SK-N-SH treated with all-trans-retinoic acid at 6 μM for 48 hours (cell line): ENCODE data around the gene KLC1.

ENCODE experiments used
- ATAC-seq: fragments of 200-7000 bp; cut with Tn5 transposase; 3 replicates; pipeline ENCODE4 v1.9.1; 2020; ENCODE audit warnings: mild to moderate bottlenecking, moderate library complexity
- ARNTL ChIP-seq: fragments of 450-650 bp; formaldehyde crosslinking; IDR thresholded peaks from 2 replicates; pipeline ENCODE4 v1.5.0; 2020; ENCODE audit warnings: low read depth, mild to moderate bottlenecking, moderate library complexity, borderline replicate concordance
- BACH2 ChIP-seq: fragments of 250-450 bp; sonication (Bioruptor Pico); IDR thresholded peaks from 2 replicates; pipeline ENCODE4 v1.9.0; 2021; ENCODE audit warnings: mild to moderate bottlenecking, borderline replicate concordance
- CREB5 ChIP-seq: fragments of 250-450 bp; sonication (Bioruptor Pico); IDR thresholded peaks from 2 replicates; pipeline ENCODE4 v1.5.1; 2020; ENCODE audit warnings: low read depth, mild to moderate bottlenecking, moderate library complexity
- CSDC2 ChIP-seq: fragments of 250-450 bp; sonication (Bioruptor Pico); IDR thresholded peaks from 2 replicates; pipeline ENCODE4 v1.5.0; 2020; ENCODE audit warnings: mild to moderate bottlenecking, moderate library complexity
- CSRNP3 ChIP-seq: fragments of 250-450 bp; sonication (Bioruptor Pico); IDR thresholded peaks from 2 replicates; pipeline ENCODE4 v1.5.1; 2021; ENCODE audit warnings: mild to moderate bottlenecking, moderate library complexity
- ESRRG ChIP-seq: fragments of 250-450 bp; sonication (Bioruptor Pico); IDR thresholded peaks from 2 replicates; pipeline ENCODE4 v1.6.1; 2021; ENCODE audit warnings: mild to moderate bottlenecking
- GLIS3 ChIP-seq: fragments of 250-450 bp; sonication (Bioruptor Pico); IDR thresholded peaks from 2 replicates; pipeline ENCODE4 v1.5.0; 2020; ENCODE audit warnings: mild to moderate bottlenecking, moderate library complexity
- ISL1 ChIP-seq: fragments of 250-450 bp; sonication (Bioruptor Pico); IDR thresholded peaks from 2 replicates; pipeline ENCODE4 v2.1.2; 2022; ENCODE audit warnings: mild to moderate bottlenecking, moderate library complexity
- PATZ1 ChIP-seq: fragments of 250-450 bp; sonication (Bioruptor Pico); IDR thresholded peaks from 2 replicates; pipeline ENCODE4 v1.8.0; 2020; ENCODE audit warnings: mild to moderate bottlenecking, moderate library complexity, borderline replicate concordance
- POU6F1 ChIP-seq: fragments of 250-450 bp; sonication (Bioruptor Pico); IDR thresholded peaks from 2 replicates; pipeline ENCODE4 v1.8.0; 2021; ENCODE audit warnings: low read depth, mild to moderate bottlenecking, moderate library complexity, borderline replicate concordance
- PPARA ChIP-seq: fragments of 250-450 bp; sonication (Bioruptor Pico); IDR thresholded peaks from 2 replicates; pipeline ENCODE4 v1.5.0; 2020; ENCODE audit warnings: mild to moderate bottlenecking, borderline replicate concordance
- RARB ChIP-seq: fragments of 250-450 bp; sonication (Bioruptor Pico); IDR thresholded peaks from 2 replicates; pipeline ENCODE4 v1.8.0; 2021; ENCODE audit warnings: mild to moderate bottlenecking, moderate library complexity
- SNAI2 ChIP-seq: fragments of 250-450 bp; sonication (Bioruptor Pico); IDR thresholded peaks from 2 replicates; pipeline ENCODE4 v1.5.0; 2020; ENCODE audit warnings: mild to moderate bottlenecking, moderate library complexity
- TCF4 ChIP-seq: fragments of 250-450 bp; sonication (Bioruptor Pico); IDR thresholded peaks from 2 replicates; pipeline ENCODE4 v1.8.0; 2021; ENCODE audit warnings: mild to moderate bottlenecking, moderate library complexity, borderline replicate concordance
- TOX ChIP-seq: fragments of 250-450 bp; sonication (Bioruptor Pico); IDR thresholded peaks from 2 replicates; pipeline ENCODE4 v1.8.0; 2021; ENCODE audit warnings: mild to moderate bottlenecking, moderate library complexity, borderline replicate concordance
- TSHZ2 ChIP-seq: fragments of 250-450 bp; sonication (Bioruptor Pico); IDR thresholded peaks from 2 replicates; pipeline ENCODE4 v1.5.0; 2020; ENCODE audit warnings: mild to moderate bottlenecking, moderate library complexity
- ZC3H10 ChIP-seq: fragments of 250-450 bp; sonication (Bioruptor Pico); IDR thresholded peaks from 2 replicates; pipeline ENCODE4 v1.5.1; 2021; ENCODE audit warnings: mild to moderate bottlenecking, moderate library complexity
- ZFP3 ChIP-seq: fragments of 250-450 bp; sonication (Bioruptor Pico); IDR thresholded peaks from 2 replicates; pipeline ENCODE4 v1.5.0; 2020; ENCODE audit warnings: mild to moderate bottlenecking, moderate library complexity
- ZFP30 ChIP-seq: fragments of 450-650 bp; formaldehyde crosslinking; IDR thresholded peaks from 2 replicates; pipeline ENCODE4 v1.5.0; 2022; ENCODE audit warnings: mild to moderate bottlenecking, moderate library complexity
- ZNF8 ChIP-seq: fragments of 450-650 bp; formaldehyde crosslinking; IDR thresholded peaks from 2 replicates; pipeline ENCODE4 v1.5.0; 2020; ENCODE audit warnings: mild to moderate bottlenecking, moderate library complexity

KLC1 gene

GRCh38 chr14:103727313-103727980 is 98.4 kb downstream of the KLC1 start (continued):
- no peak for TF ChIP-seq TSHZ2 (CRISPR knock-in tag)
- no peak for TF ChIP-seq ZNF8 (CRISPR knock-in tag)
- TF ChIP-seq TOX (CRISPR knock-in tag), result no peak
- TF ChIP-seq CSRNP3 (CRISPR knock-in tag), result no peak
- no peak for TF ChIP-seq BACH2 (CRISPR knock-in tag)
- TF ChIP-seq ZFP3 (CRISPR knock-in tag), result no peak
- TF ChIP-seq TCF4 (CRISPR knock-in tag), result no peak
- TF ChIP-seq, all 23 proteins: peak for 0

- no peak for ATAC-seq
- no peak for TF ChIP-seq ZC3H10 (CRISPR knock-in tag)
These were observed 99.1 kb downstream of the KLC1 start for GRCh38 chr14:103728141-103728540.

GRCh38 chr14:103728721-103729120 is 99.7 kb downstream of the KLC1 start:
- TF ChIP-seq GLIS3 (CRISPR knock-in tag) (no peak), ARNTL (CRISPR knock-in tag) (no peak), RARB (CRISPR knock-in tag) (no peak), CREB5 (CRISPR knock-in tag) (no peak), CSDC2 (CRISPR knock-in tag) (no peak), ZFP3 (CRISPR knock-in tag) (no peak)
- no peak for ATAC-seq

- TF ChIP-seq TOX (CRISPR knock-in tag) (no peak), CSDC2 (CRISPR knock-in tag) (no peak), CREB5 (CRISPR knock-in tag) (no peak), PATZ1 (CRISPR knock-in tag) (no peak), CSRNP3 (CRISPR knock-in tag) (no peak), PPARA (CRISPR knock-in tag) (no peak), ZC3H10 (CRISPR knock-in tag) (no peak), SNAI2 (CRISPR knock-in tag) (no peak), ARNTL (CRISPR knock-in tag) (no peak), ISL1 (no peak), ESRRG (CRISPR knock-in tag) (no peak), RARB (CRISPR knock-in tag) (no peak), ZFP30 (no peak), BACH2 (CRISPR knock-in tag) (no peak), GLIS3 (CRISPR knock-in tag) (no peak), TCF4 (CRISPR knock-in tag) (no peak), POU6F1 (CRISPR knock-in tag) (no peak)
- ATAC-seq, result no peak
These were observed 100.8 kb downstream of the KLC1 start for GRCh38 chr14:103729496-103730448.
